ENCODE measurements around the gene NBEAL2. TPM values are rescaled to one million over a fixed set of nuclear protein-coding genes. Genes with fewer than 3 reads are reported as not detected.
A peak's percentile ranks its signal among the peaks of the same experiment; 100 is the strongest.
"Not testable (repeated sequence)": the region's sequence is repeated elsewhere in the genome, so short reads cannot be mapped to it uniquely, and the experiment has no call there.

Gene NBEAL2
- total RNA-seq, 1 donor = 3.5 TPM

- TF ChIP-seq, protein P1, sequence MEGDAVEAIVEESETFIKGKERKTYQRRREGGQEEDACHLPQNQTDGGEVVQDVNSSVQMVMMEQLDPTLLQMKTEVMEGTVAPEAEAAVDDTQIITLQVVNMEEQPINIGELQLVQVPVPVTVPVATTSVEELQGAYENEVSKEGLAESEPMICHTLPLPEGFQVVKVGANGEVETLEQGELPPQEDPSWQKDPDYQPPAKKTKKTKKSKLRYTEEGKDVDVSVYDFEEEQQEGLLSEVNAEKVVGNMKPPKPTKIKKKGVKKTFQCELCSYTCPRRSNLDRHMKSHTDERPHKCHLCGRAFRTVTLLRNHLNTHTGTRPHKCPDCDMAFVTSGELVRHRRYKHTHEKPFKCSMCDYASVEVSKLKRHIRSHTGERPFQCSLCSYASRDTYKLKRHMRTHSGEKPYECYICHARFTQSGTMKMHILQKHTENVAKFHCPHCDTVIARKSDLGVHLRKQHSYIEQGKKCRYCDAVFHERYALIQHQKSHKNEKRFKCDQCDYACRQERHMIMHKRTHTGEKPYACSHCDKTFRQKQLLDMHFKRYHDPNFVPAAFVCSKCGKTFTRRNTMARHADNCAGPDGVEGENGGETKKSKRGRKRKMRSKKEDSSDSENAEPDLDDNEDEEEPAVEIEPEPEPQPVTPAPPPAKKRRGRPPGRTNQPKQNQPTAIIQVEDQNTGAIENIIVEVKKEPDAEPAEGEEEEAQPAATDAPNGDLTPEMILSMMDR (IDR thresholded peaks at IDR 0.05; ENCODE audit: insufficient read depth, low read depth, low read length) = no peak
- DNase-seq (ENCODE audit: low read depth) = no peak
- no peak overlapping the region for H3K4me3 ChIP-seq (ENCODE audit: low read depth, low read length)
Observed at GRCh38 chr3:46958467-46959160, 20.9 kb upstream of the NBEAL2 start.

DNA sequence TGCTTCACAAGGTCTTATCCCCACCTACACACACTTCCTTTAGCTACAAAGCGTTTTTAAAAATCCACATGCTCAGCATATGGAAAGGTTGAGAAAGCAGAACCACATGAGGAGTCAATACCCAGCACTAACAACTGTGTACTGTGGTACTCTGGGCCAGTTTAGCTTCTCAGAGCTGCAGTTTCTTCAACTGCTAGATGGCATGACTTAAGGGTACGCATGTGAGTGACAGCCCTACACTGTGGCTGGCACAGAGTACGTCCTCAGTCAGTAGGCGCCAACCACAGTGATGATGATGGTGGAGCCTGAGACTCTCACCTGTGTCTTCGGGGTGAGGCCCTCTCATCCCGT is 20.3 kb upstream of the NBEAL2 start:
- DNase-seq (ENCODE audit: low read depth) = peak; percentile 78
- H3K4me3 ChIP-seq (ENCODE audit: low read depth, low read length) = no peak overlapping the region
- TF ChIP-seq, protein P1 (IDR thresholded peaks at IDR 0.05; ENCODE audit: insufficient read depth, low read depth, low read length) = no peak

- H3K4me3 ChIP-seq (ENCODE audit: low read depth, low read length) = no peak overlapping the region
- peak; percentile 69 for DNase-seq (ENCODE audit: low read depth)
- TF ChIP-seq, protein P1 (IDR thresholded peaks at IDR 0.05; ENCODE audit: insufficient read depth, low read depth, low read length) = no peak
Observed at GRCh38 chr3:46960081-46960701, 19.3 kb upstream of the NBEAL2 start.

DNA sequence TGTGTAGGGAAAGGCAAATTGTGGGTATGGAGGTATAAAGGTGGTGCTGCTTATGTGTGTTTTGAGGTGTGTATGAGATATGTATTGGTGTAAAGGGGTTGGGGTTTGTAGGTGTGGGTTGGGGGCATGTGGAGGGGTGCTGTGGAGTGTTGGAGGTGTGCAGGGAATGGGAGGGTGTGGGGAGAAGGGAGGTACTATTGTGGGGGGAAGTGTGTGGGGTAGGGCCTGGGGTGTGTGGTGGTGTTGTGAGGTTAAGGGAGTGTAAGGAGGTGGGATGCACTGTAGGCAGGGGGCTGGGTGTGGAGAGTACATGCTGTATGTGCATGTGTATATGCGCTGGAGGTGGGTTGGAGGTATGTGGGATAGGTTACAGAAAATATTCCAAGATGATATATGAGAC is 18.6 kb upstream of the NBEAL2 start:
- no peak for DNase-seq (ENCODE audit: low read depth)
- TF ChIP-seq, protein P1 (IDR thresholded peaks at IDR 0.05; ENCODE audit: insufficient read depth, low read depth, low read length) = no peak

DNA sequence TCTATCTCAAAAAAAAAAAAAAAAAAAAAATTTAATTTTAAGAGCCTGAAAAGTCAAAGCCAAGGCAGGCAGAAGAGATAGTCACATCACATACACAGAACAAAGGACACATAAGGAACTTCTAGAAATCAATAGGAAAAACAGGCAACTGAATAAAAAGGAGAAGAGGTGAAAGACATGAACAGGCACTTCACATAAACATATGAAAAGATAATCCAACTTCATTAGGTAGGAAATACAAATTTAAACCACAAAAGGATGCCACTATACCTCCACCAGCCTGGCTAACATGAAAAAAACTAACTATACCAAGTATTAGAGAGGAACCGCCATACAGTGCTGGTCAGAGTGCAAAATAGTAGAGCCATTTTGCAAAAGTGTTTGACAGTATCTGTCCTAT is 17.0 kb upstream of the NBEAL2 start:
- TF ChIP-seq, protein P1 (IDR thresholded peaks at IDR 0.05; ENCODE audit: insufficient read depth, low read depth, low read length) = no peak
- DNase-seq (ENCODE audit: low read depth) = no peak
- no peak overlapping the region for H3K4me3 ChIP-seq (ENCODE audit: low read depth, low read length)

More for the DNA sequence above, 18.6 kb upstream of the NBEAL2 start:
- no peak overlapping the region for H3K4me3 ChIP-seq (ENCODE audit: low read depth, low read length)

DNA sequence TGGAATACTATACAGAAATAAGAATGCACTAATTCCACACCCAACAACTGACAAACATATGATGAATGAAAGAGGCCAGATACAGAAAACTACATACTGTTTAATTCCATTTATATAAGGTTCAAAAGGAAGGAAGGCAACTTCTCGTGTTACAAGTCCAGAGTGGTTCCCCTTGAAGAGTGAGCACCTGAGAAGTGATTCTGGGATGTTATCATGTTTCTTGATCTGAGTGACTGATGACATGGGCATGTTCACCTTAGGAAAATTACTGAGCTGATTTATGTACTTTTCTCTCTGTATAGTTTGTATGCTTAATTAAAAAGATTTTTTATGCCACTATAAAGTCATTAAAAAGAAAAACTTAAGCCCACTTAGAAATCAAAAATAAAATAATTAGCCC is 16.5 kb upstream of the NBEAL2 start:
- TF ChIP-seq, protein P1 (IDR thresholded peaks at IDR 0.05; ENCODE audit: insufficient read depth, low read depth, low read length) = no peak
- no peak for DNase-seq (ENCODE audit: low read depth)
- H3K4me3 ChIP-seq (ENCODE audit: low read depth, low read length) = no peak overlapping the region

DNA sequence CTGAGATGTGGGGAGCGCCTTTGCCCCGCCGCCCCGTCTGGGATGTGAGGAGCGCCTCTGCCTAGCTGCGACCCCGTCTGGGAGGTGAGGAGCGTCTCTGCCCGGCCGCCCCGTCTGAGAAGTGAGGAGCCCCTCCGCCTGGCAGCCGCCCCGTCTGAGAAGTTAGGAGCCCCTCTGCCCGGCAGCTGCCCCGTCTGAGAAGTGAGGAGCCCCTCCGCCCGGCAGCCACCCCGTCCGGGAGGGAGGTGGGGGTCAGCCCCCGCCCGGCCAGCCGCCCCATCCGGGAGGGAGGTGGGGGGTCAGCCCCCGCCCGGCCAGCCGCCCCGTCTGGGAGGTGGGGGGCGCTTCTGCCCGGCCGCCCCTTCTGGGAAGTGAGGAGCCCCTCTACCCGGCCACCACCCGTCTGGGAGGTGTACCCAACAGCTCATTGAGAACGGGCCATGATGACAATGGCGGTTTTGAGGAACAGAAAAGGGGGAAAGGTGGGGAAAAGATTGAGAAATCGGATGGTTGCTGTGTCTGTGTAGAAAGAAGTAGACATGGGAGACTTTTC is 15.4 kb upstream of the NBEAL2 start:
- not testable (repeated sequence) for DNase-seq (ENCODE audit: low read depth); H3K4me3 ChIP-seq (ENCODE audit: low read depth, low read length)
